GM12878 (cell line): ENCODE measurements around the gene MCMBP. TPM values are rescaled to one million over a fixed set of nuclear protein-coding genes. Genes with fewer than 3 reads are reported as not detected.

Source experiments
- ATAC-seq: fragments of 200-7000 bp; cut with Tn5 transposase; 3 replicates; pipeline ENCODE4 v1.9.1; 2020; ENCODE audit warnings: mild to moderate bottlenecking, moderate library complexity
- BruUV-seq: library from RNA; stranded (reverse); fragments of 400-500 nt; replicated peaks from 2 replicates; lab custom pipeline; 2021; lab: Mats Ljungman, UMichigan
- CTCF ChIA-PET: fragments of 300-600 bp; sonication (Branson Sonifier 250); formaldehyde crosslinking; extraction: SDS; loops from one replicate; lab custom pipeline; 2021; ENCODE audit warnings: inconsistent platforms; lab: Yijun Ruan, JAX
- POLR2A ChIA-PET: fragments of 350-600 bp; formaldehyde crosslinking; extraction: SDS; loops from one replicate; lab custom pipeline; 2021; ENCODE audit warnings: inconsistent platforms; lab: Charles Lee
- RAD21 ChIA-PET: fragments of 300-600 bp; sonication (Branson Sonifier 250); formaldehyde crosslinking; loops from one replicate; lab custom pipeline; 2023; ENCODE audit warnings: antibody characterized with exemption; ENCODE audit not compliant: unreplicated experiment; lab: Charles Lee
- SMC1A ChIA-PET: fragments of 300-600 bp; sonication (Branson Sonifier 250); formaldehyde crosslinking; loops from one replicate; lab custom pipeline; 2023; ENCODE audit not compliant: unreplicated experiment, uncharacterized antibody; lab: Charles Lee
- DNase-seq: peaks from one replicate; pipeline ENCODE4 v3.0.0-alpha.2; 2011; ENCODE audit warnings: low read depth, low spot score
- FAIRE-seq: peaks from 3 replicates; lab custom pipeline; 2011; peaks lifted over from hg19 to GRCh38; lab: Jason Lieb, UNC
- H2AFZ ChIP-seq: 2 replicates; pipeline ENCODE4 v1.6.0; 2011; ENCODE audit warnings: low read depth, low read length, control low read depth; ENCODE audit not compliant: control insufficient read depth
- H3K27ac ChIP-seq: 2 replicates; pipeline ENCODE4 v1.5.1; 2011; ENCODE audit warnings: control low read depth; ENCODE audit not compliant: control insufficient read depth, insufficient read depth
- H3K27me3 ChIP-seq, 2 experiments: replicated peaks in 1 of 2; 2 replicates each; pipeline versions ENCODE4 v1.6.0 to v1.6.1; 2011; ENCODE audit warnings: low read length in 1 of 2; ENCODE audit not compliant: control insufficient read depth in 2 of 2, insufficient read depth in 2 of 2
- H3K36me3 ChIP-seq, 2 experiments: 2 replicates each; pipeline ENCODE4 v1.5.1; 2011; ENCODE audit warnings: low read length in 1 of 2; ENCODE audit not compliant: control insufficient read depth in 2 of 2, insufficient read depth in 2 of 2
- H3K4me1 ChIP-seq: 2 replicates; pipeline ENCODE4 v1.6.1; 2011; ENCODE audit warnings: mild to moderate bottlenecking, low read length, moderate library complexity, mixed read lengths; ENCODE audit not compliant: control insufficient read depth, insufficient read depth
- H3K4me2 ChIP-seq: 2 replicates; pipeline ENCODE4 v1.6.0; 2011; ENCODE audit warnings: control low read depth; ENCODE audit not compliant: control insufficient read depth, insufficient read depth
- H3K4me3 ChIP-seq: fragments of 200-600 bp; sonication (generic); 2 replicates; pipeline ENCODE4 v1.5.1; 2016
- H3K79me2 ChIP-seq: 2 replicates; pipeline ENCODE4 v1.6.0; 2011; ENCODE audit warnings: low read length; ENCODE audit not compliant: control insufficient read depth, insufficient read depth
- H3K9ac ChIP-seq: 2 replicates; pipeline ENCODE4 v1.8.0; 2011; ENCODE audit warnings: low read length, control low read depth, mixed read lengths; ENCODE audit not compliant: control insufficient read depth, insufficient read depth
- H3K9me3 ChIP-seq: replicated peaks from 3 replicates; pipeline ENCODE4 v1.5.1; 2011; ENCODE audit warnings: mild to moderate bottlenecking, low read length; ENCODE audit not compliant: control insufficient read depth, insufficient read depth
- H4K20me1 ChIP-seq: 2 replicates; pipeline ENCODE4 v1.6.0; 2011; ENCODE audit not compliant: control insufficient read depth, insufficient read depth
- IKZF2 ChIP-seq, 2 experiments: fragments of 450-650 bp; IDR thresholded peaks; 2 replicates each; pipeline ENCODE4 v1.6.1; 2017; ENCODE audit warnings: mild to moderate bottlenecking in 2 of 2, moderate library complexity in 2 of 2
- KDM1A ChIP-seq: fragments of 200-600 bp; sonication (generic); IDR thresholded peaks from 2 replicates; pipeline ENCODE4 v1.6.1; 2016; ENCODE audit warnings: borderline replicate concordance
- LARP7 ChIP-seq: fragments of 450-650 bp; IDR thresholded peaks from 2 replicates; pipeline ENCODE4 v1.6.1; 2017; ENCODE audit warnings: mild to moderate bottlenecking
- NKRF ChIP-seq: fragments of 450-650 bp; conservative IDR thresholded peaks from 2 replicates; pipeline ENCODE4 v1.6.1; 2017; ENCODE audit warnings: mild to moderate bottlenecking, moderate library complexity
- RUNX3 ChIP-seq: IDR thresholded peaks from 2 replicates; pipeline ENCODE4 v1.6.1; 2012; ENCODE audit warnings: low read length, inconsistent platforms
- STAT1 ChIP-seq: fragments of 450-650 bp; conservative IDR thresholded peaks from 2 replicates; pipeline ENCODE4 v1.6.1; 2014; ENCODE audit warnings: antibody characterized with exemption, mild to moderate bottlenecking
- ZNF207 ChIP-seq: fragments of 450-650 bp; IDR thresholded peaks from 2 replicates; pipeline ENCODE4 v1.6.1; 2014; ENCODE audit warnings: antibody characterized with exemption, mild to moderate bottlenecking, borderline replicate concordance
- WGBS: methylation state at CpG from one replicate; pipeline ENCODE4 v1.1.6; 2016; ENCODE audit warnings: low lambda C conversion rate; ENCODE audit not compliant: insufficient replicate concordance, insufficient coverage; ENCODE audit errors: missing lambda C conversion rate; 5-methylcytosine and 5-hydroxymethylcytosine counted together
- in situ Hi-C: fragments of 300-500 bp; cut with MboI; formaldehyde crosslinking; loops from 9 replicates; pipeline ENCODE4 v1.14.3; 2018; ENCODE audit warnings: mixed read lengths
- intact Hi-C: fragments of 100-400 bp; cut with micrococcal nuclease; formaldehyde crosslinking; loops from one replicate; pipeline ENCODE4 v1.14.2; 2022; ENCODE audit not compliant: unreplicated experiment
- polyA plus RNA-seq, 11 experiments: library from polyadenylated mRNA; depleted of rRNA in 4 of 11; unstranded in 6 of 11; stranded (reverse) in 5 of 11; fragments of >200 nt; fragmentation: Nextera tagmentation in 4 of 11; fragmentation: Illumina TruSeq in 1 of 11; extraction: Ambion mirVana in 4 of 11; extraction: Trizol in 1 of 11; gene quantifications; 1 replicate in 1 of 11; 2 replicates in 10 of 11; pipeline versions ENCODE4 v1.2.1 to v1.2.3, GENCODE V29; 2011 to 2016; ENCODE audit warnings: inconsistent platforms in 2 of 11, missing spikeins in 2 of 11, low read depth in 1 of 11
- total RNA-seq, 4 experiments: library from RNA; depleted of rRNA in 3 of 4; stranded (reverse); fragments of >200 nt in 3 of 4; fragmentation: Illumina TruSeq in 1 of 4; extraction: Trizol in 1 of 4; gene quantifications; 2 replicates each; pipeline versions ENCODE4 v1.2.1 to v1.2.3, GENCODE V29; 2013 to 2021
- TF ChIP-seq, protein P1 (sequence below): fragments of 450-650 bp; IDR thresholded peaks from 2 replicates; pipeline ENCODE4 v1.6.1; 2017; ENCODE audit warnings: antibody characterized with exemption, mild to moderate bottlenecking, moderate library complexity

MCMBP gene
- total and polyA plus RNA-seq, 10 of the 15 experiments (the other 5 are each of a cell fraction or from before 2014, with no cell fraction given) = 7.6 to 93.1 (median 75.7) TPM

DNA sequence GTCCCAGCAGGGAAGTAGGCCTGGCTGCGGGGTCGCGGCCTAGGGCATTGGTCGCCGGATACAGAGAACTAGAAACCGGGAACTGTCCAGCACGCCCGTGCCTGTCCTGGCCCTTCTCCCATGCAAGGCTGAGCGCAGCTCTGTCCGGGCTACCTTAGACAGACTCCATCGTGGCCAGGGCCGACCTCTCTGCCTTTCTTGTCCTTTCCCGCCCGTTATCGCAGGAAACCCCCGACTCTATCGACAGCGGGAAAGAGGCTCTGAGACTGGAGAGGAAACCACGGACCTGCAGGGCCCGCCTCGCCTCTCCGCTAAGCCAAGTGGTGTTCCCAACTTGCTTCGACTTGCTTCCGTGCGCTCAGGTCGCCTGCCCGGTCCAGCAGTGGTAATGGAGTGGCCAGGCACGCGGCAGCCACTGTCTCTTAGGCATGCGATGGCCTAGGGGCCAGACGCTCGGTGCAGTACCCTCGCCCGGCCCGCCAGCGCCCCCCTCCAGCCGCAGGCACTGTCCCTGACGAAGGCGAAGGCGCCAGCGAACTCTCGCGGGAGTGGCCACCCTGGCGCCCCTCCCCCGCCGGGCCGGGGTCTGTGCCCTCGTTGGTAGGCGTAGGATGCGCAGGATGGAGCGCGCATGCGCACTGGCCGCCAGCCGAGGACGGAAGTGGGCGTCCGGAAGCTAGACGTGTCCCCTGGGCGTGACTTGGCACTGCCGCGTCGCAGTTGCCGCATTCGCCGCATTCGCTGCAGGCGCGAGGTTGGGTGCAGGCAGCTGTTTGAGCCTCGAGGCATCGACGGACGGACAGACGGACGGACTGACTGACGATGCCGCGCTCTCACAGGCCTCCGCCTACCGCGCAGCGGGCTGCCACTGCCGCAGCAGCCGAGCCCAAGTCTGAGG lies 54.4 kb downstream of the MCMBP start:
- TF ChIP-seq, protein P1, sequence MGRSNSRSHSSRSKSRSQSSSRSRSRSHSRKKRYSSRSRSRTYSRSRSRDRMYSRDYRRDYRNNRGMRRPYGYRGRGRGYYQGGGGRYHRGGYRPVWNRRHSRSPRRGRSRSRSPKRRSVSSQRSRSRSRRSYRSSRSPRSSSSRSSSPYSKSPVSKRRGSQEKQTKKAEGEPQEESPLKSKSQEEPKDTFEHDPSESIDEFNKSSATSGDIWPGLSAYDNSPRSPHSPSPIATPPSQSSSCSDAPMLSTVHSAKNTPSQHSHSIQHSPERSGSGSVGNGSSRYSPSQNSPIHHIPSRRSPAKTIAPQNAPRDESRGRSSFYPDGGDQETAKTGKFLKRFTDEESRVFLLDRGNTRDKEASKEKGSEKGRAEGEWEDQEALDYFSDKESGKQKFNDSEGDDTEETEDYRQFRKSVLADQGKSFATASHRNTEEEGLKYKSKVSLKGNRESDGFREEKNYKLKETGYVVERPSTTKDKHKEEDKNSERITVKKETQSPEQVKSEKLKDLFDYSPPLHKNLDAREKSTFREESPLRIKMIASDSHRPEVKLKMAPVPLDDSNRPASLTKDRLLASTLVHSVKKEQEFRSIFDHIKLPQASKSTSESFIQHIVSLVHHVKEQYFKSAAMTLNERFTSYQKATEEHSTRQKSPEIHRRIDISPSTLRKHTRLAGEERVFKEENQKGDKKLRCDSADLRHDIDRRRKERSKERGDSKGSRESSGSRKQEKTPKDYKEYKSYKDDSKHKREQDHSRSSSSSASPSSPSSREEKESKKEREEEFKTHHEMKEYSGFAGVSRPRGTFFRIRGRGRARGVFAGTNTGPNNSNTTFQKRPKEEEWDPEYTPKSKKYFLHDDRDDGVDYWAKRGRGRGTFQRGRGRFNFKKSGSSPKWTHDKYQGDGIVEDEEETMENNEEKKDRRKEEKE = no peak
- TF ChIP-seq IKZF2 (IDR thresholded peaks at IDR 0.05) = no peak
- TF ChIP-seq ZNF207 = no peak
- no peak for TF ChIP-seq STAT1
- no peak for TF ChIP-seq NKRF
- TF ChIP-seq LARP7 = 0 out of 2 replicates have a peak, but pooled peaks have one; percentile 24
- no peak for TF ChIP-seq RUNX3
- TF ChIP-seq KDM1A = no peak
- H3K4me3 ChIP-seq = no peak overlapping the region
- intact Hi-C loops (no loop called here), in situ Hi-C loops (no loop called here)
- ATAC-seq (no peak), DNase-seq (no peak), FAIRE-seq (no peak)
- CTCF ChIA-PET = no interaction called here
- H3K9ac ChIP-seq = no peak overlapping the region
- H3K27ac ChIP-seq = no peak overlapping the region
- POLR2A ChIA-PET = no interaction called here
- H3K4me2 ChIP-seq = no peak overlapping the region
- RAD21 ChIA-PET = interaction anchor here (0.6 kb wide), 1 partner anchor 68 kb away, joined by 3 read pairs; no protein-coding TSS in a partner anchor
- 91% methylated on average over 79 of the region's 84 CpGs for WGBS
- no peaks in the 10 kb centered on the region for H3K79me2 ChIP-seq
- H2AFZ ChIP-seq = no peak overlapping the region
- SMC1A ChIA-PET = interaction anchor here (0.5 kb wide), 1 partner anchor 309 kb away, joined by 3 read pairs; no protein-coding TSS in a partner anchor
- peaks cover 0 to 9% of the 10 kb centered on the region in 2 experiments; a peak in 3 of 4 replicates for H3K36me3 ChIP-seq
- BruUV-seq = no TSS peak
- H3K27me3 ChIP-seq = no peaks in the 10 kb centered on the region
- H4K20me1 ChIP-seq = no peaks in the 10 kb centered on the region
- no peaks in the 10 kb centered on the region for H3K4me1 ChIP-seq
- no peaks in the 10 kb centered on the region for H3K9me3 ChIP-seq
